H1 (cell line): ENCODE data around the gene SLC9A5. TPM values are rescaled to one million over a fixed set of nuclear protein-coding genes. Genes with fewer than 3 reads are reported as not detected.

ENCODE experiments used
- EZH2 ChIP-seq: fragments of 200-600 bp; sonication (generic); IDR thresholded peaks from 2 replicates; pipeline ENCODE4 v1.7.1; 2012; ENCODE audit warnings: low read depth, mild to moderate bottlenecking, moderate library complexity, low read length, inconsistent platforms; ENCODE audit not compliant: severe bottlenecking
- polyA plus RNA-seq, 7 experiments: library from polyadenylated mRNA; depleted of rRNA in 3 of 7; stranded (reverse) in 5 of 7; unstranded in 2 of 7; fragments of >200 nt in 5 of 7; fragments of 200-250 nt in 2 of 7; gene quantifications; 1 replicate in 5 of 7; 2 replicates in 1 of 7; 4 replicates in 1 of 7; pipeline versions ENCODE4 v1.2.1 to v1.2.3, GENCODE V29; 2011 to 2013; ENCODE audit warnings: missing spikeins in 2 of 7, mixed read lengths in 2 of 7
- total RNA-seq: library from RNA; stranded (reverse); fragmentation: NEBNext Ultra II Directional; extraction: Animal tissue kit (Norgen Biotek cat#: 25700); gene quantifications from 2 replicates; pipeline ENCODE4 v1.2.1, GENCODE V29; 2021

Gene SLC9A5
- total and polyA plus RNA-seq, 2 of the 8 experiments (the other 6 are each of a cell fraction or from before 2014, with no cell fraction given): 7.9 to 8.6 TPM

DNA sequence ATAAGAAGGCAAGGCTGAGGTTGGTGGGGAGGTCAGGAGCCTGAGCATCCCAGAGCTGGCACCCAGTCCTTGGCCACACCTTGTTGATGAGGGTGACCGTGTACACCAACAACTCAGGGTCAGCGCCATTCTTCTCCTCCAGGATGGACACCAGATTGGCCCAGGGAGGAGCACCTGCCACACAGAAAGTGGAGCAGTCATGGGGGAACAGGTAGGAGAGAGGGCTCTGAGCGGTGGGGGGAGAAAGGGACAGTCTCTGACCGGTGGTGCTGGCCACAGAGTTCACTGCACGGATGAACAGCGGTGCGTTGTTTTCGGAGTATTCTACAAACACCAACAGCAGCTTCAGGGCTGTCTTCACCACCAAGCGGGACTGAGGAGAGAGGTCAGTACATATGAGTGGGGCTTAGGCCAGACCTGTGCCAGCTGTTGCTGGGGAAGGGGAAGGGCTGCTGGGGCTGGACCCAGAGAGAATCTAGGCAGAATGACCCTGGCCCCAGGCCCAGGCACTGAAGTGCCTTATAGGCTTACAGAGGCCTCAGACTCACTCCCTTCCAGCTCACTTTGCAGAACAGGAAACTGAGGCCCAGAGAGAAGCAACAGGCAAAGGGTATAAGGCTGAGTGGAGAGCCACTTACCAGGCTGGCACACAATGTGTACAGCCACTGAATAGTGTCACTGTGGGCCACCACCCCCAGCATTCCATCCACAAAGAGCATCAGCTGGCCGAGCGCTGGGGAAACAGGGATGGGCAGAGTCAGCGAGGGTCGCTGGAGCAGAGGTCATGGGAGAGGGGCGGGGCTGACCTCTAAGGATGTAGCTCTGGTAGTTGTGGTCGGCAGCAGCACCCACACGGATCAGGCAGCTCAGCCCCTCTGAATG, 11.1 kb upstream of the SLC9A5 start (continued):
- no peak for TF ChIP-seq EZH2
